C4-2B (cell line): ENCODE results near the gene DBNDD1.

ENCODE experiments used
- CTCF ChIP-seq: fragments of 450-650 bp; conservative IDR thresholded peaks from 2 replicates; pipeline ENCODE4 v1.5.1; 2017; ENCODE audit warnings: mild to moderate bottlenecking
- ZFX ChIP-seq: fragments of 450-650 bp; IDR thresholded peaks from 2 replicates; pipeline ENCODE4 v1.6.1; 2017

- TF ChIP-seq CTCF (no peak), ZFX (no peak)
Observed at GRCh38 chr16:90031186-90031930, 12.1 kb upstream of the DBNDD1 start.
